Measurements from ENCODE around the gene RRP9. TPM values are rescaled to one million over a fixed set of nuclear protein-coding genes. Genes with fewer than 3 reads are reported as not detected.

The RRP9 gene
- total and polyA plus RNA-seq, 12 donors: 13.4 to 39.8 (median 20.5) TPM

GRCh38 chr3:51942603-51943450 lies 1.1 kb upstream of the RRP9 start:
- peaks cover 31 to 37% of the 10 kb centered on the region in 2 donors for H3K4me1 ChIP-seq (replicated peaks in 1 of 2)
- H3K27me3 ChIP-seq: no peaks in the 10 kb centered on the region
- peak overlapping the region in 2 of 4 donors; percentile 53 to 54 for H3K4me3 ChIP-seq
- intact Hi-C loops (cut with DNase I): loop anchor here in 1 of 2 donors (10.0 kb wide), 1 partner anchor 52 kb away; the partner anchor contains the start of gene RPL29
- peaks cover 0 to 19% of the 10 kb centered on the region in 2 donors for H3K36me3 ChIP-seq (replicated peaks in 1 of 2)
- TF ChIP-seq CTCF (IDR thresholded peaks at IDR 0.05) (no peak), POLR2A (IDR thresholded peaks at IDR 0.05) (peak in 1 of 2 donors; percentile 38)
- no peaks in the 10 kb centered on the region for H3K9me3 ChIP-seq (replicated peaks in 1 of 3)
- peak overlapping the region; percentile 97 to 99 (median 98) for H3K27ac ChIP-seq
- WGBS, 4 donors: 19 to 60% (median 30%) methylated on average over 3 to 17 of the region's 17 CpGs
- peak; percentile 78 to 87 (median 85) for DNase-seq

GRCh38 chr3:51941463-51941797 lies 274 bp downstream of the RRP9 start:
- intact Hi-C loops (cut with DNase I): loop anchor here in 1 of 2 donors (10.0 kb wide), 1 partner anchor 53 kb away; the partner anchor contains the start of gene RPL29
- peaks cover 31 to 37% of the 10 kb centered on the region in 2 donors for H3K4me1 ChIP-seq (replicated peaks in 1 of 2)
- WGBS, 4 donors: 0% methylated on average over 3 to 20 of the region's 20 CpGs
- H3K4me3 ChIP-seq: peak overlapping the region; percentile 13 to 87 (median 56)
- no peak for DNase-seq
- no peaks in the 10 kb centered on the region for H3K27me3 ChIP-seq
- TF ChIP-seq CTCF (IDR thresholded peaks at IDR 0.05) (no peak), POLR2A (IDR thresholded peaks at IDR 0.05) (peak in 1 of 2 donors; percentile 30)
- peak overlapping the region in 3 of 5 donors; percentile 61 to 89 (median 74) for H3K27ac ChIP-seq
- H3K9me3 ChIP-seq (replicated peaks in 1 of 3): no peaks in the 10 kb centered on the region
- peaks cover 0 to 28% of the 10 kb centered on the region in 2 donors for H3K36me3 ChIP-seq (replicated peaks in 1 of 2)

- Histone ChIP-seq H3K36me3 (replicated peaks in 1 of 2) (peaks cover 0 to 29% of the 10 kb centered on the region in 2 donors), H3K27ac (peak overlapping the region in 3 of 5 donors; percentile 61 to 89 (median 74)), H3K4me3 (peak overlapping the region; percentile 13 to 87 (median 56)), H3K9me3 (replicated peaks in 1 of 3) (no peaks in the 10 kb centered on the region), H3K4me1 (replicated peaks in 1 of 2) (peaks cover 31 to 37% of the 10 kb centered on the region in 2 donors), H3K27me3 (no peaks in the 10 kb centered on the region)
- WGBS, 4 donors: 26 to 32% (median 28%) methylated on average over 13 of the region's 13 CpGs
- intact Hi-C loops (cut with DNase I): loop anchor here in 1 of 2 donors (10.0 kb wide), 1 partner anchor 54 kb away; the partner anchor contains the start of gene RPL29
- peak in 2 of 7 donors; percentile 10 to 19 for DNase-seq
- TF ChIP-seq CTCF (IDR thresholded peaks at IDR 0.05) (no peak), POLR2A (IDR thresholded peaks at IDR 0.05) (no peak)
Observed at GRCh38 chr3:51940648-51941462, 849 bp downstream of the RRP9 start.

Measured in adrenal gland (tissue), 12 donors.